GM12878 (cell line): ENCODE results near the gene PSMD12. TPM values are rescaled to one million over a fixed set of nuclear protein-coding genes. Genes with fewer than 3 reads are reported as not detected.

Source experiments
- ATAC-seq: fragments of 200-7000 bp; cut with Tn5 transposase; 3 replicates; pipeline ENCODE4 v1.9.1; 2020; ENCODE audit warnings: mild to moderate bottlenecking, moderate library complexity
- BruUV-seq: library from RNA; stranded (reverse); fragments of 400-500 nt; replicated peaks from 2 replicates; lab custom pipeline; 2021; lab: Mats Ljungman, UMichigan
- CTCF ChIA-PET: fragments of 300-600 bp; sonication (Branson Sonifier 250); formaldehyde crosslinking; extraction: SDS; loops from one replicate; lab custom pipeline; 2021; ENCODE audit warnings: inconsistent platforms; lab: Yijun Ruan, JAX
- POLR2A ChIA-PET: fragments of 350-600 bp; formaldehyde crosslinking; extraction: SDS; loops from one replicate; lab custom pipeline; 2021; ENCODE audit warnings: inconsistent platforms; lab: Charles Lee
- RAD21 ChIA-PET: fragments of 300-600 bp; sonication (Branson Sonifier 250); formaldehyde crosslinking; loops from one replicate; lab custom pipeline; 2023; ENCODE audit warnings: antibody characterized with exemption; ENCODE audit not compliant: unreplicated experiment; lab: Charles Lee
- SMC1A ChIA-PET: fragments of 300-600 bp; sonication (Branson Sonifier 250); formaldehyde crosslinking; loops from one replicate; lab custom pipeline; 2023; ENCODE audit not compliant: unreplicated experiment, uncharacterized antibody; lab: Charles Lee
- DNase-seq: peaks from one replicate; pipeline ENCODE4 v3.0.0-alpha.2; 2011; ENCODE audit warnings: low read depth, low spot score
- FAIRE-seq: peaks from 3 replicates; lab custom pipeline; 2011; peaks lifted over from hg19 to GRCh38; lab: Jason Lieb, UNC
- H2AFZ ChIP-seq: 2 replicates; pipeline ENCODE4 v1.6.0; 2011; ENCODE audit warnings: low read depth, low read length, control low read depth; ENCODE audit not compliant: control insufficient read depth
- H3K27ac ChIP-seq: 2 replicates; pipeline ENCODE4 v1.5.1; 2011; ENCODE audit warnings: control low read depth; ENCODE audit not compliant: control insufficient read depth, insufficient read depth
- H3K27me3 ChIP-seq, 2 experiments: replicated peaks in 1 of 2; 2 replicates each; pipeline versions ENCODE4 v1.6.0 to v1.6.1; 2011; ENCODE audit warnings: low read length in 1 of 2; ENCODE audit not compliant: control insufficient read depth in 2 of 2, insufficient read depth in 2 of 2
- H3K36me3 ChIP-seq, 2 experiments: 2 replicates each; pipeline ENCODE4 v1.5.1; 2011; ENCODE audit warnings: low read length in 1 of 2; ENCODE audit not compliant: control insufficient read depth in 2 of 2, insufficient read depth in 2 of 2
- H3K4me1 ChIP-seq: 2 replicates; pipeline ENCODE4 v1.6.1; 2011; ENCODE audit warnings: mild to moderate bottlenecking, low read length, moderate library complexity, mixed read lengths; ENCODE audit not compliant: control insufficient read depth, insufficient read depth
- H3K4me2 ChIP-seq: 2 replicates; pipeline ENCODE4 v1.6.0; 2011; ENCODE audit warnings: control low read depth; ENCODE audit not compliant: control insufficient read depth, insufficient read depth
- H3K4me3 ChIP-seq: fragments of 200-600 bp; sonication (generic); 2 replicates; pipeline ENCODE4 v1.5.1; 2016
- H3K79me2 ChIP-seq: 2 replicates; pipeline ENCODE4 v1.6.0; 2011; ENCODE audit warnings: low read length; ENCODE audit not compliant: control insufficient read depth, insufficient read depth
- H3K9ac ChIP-seq: 2 replicates; pipeline ENCODE4 v1.8.0; 2011; ENCODE audit warnings: low read length, control low read depth, mixed read lengths; ENCODE audit not compliant: control insufficient read depth, insufficient read depth
- H3K9me3 ChIP-seq: replicated peaks from 3 replicates; pipeline ENCODE4 v1.5.1; 2011; ENCODE audit warnings: mild to moderate bottlenecking, low read length; ENCODE audit not compliant: control insufficient read depth, insufficient read depth
- H4K20me1 ChIP-seq: 2 replicates; pipeline ENCODE4 v1.6.0; 2011; ENCODE audit not compliant: control insufficient read depth, insufficient read depth
- BHLHE40 ChIP-seq, 2 experiments: fragments of 450-650 bp in 1 of 2; IDR thresholded peaks; 2 replicates each; pipeline ENCODE4 v1.6.1; 2011 to 2017; ENCODE audit warnings: low read depth in 2 of 2, borderline replicate concordance in 1 of 2, improper control_type of control experiment in 1 of 2, low read length in 1 of 2, mild to moderate bottlenecking in 1 of 2
- BMI1 ChIP-seq: fragments of 450-650 bp; IDR thresholded peaks from 2 replicates; pipeline ENCODE4 v1.6.1; 2016; ENCODE audit warnings: mild to moderate bottlenecking, moderate library complexity, borderline replicate concordance
- HDAC2 ChIP-seq: fragments of 200-600 bp; sonication (generic); IDR thresholded peaks from 2 replicates; pipeline ENCODE4 v1.6.1; 2017
- IKZF2 ChIP-seq, 2 experiments: fragments of 450-650 bp; IDR thresholded peaks; 2 replicates each; pipeline ENCODE4 v1.6.1; 2017; ENCODE audit warnings: mild to moderate bottlenecking in 2 of 2, moderate library complexity in 2 of 2
- MEF2A ChIP-seq: IDR thresholded peaks from 2 replicates; pipeline ENCODE4 v1.6.1; 2011; ENCODE audit warnings: low read depth, mild to moderate bottlenecking, low read length, moderate library complexity; ENCODE audit not compliant: insufficient read depth
- NR2C1 ChIP-seq: fragments of 450-650 bp; IDR thresholded peaks from 2 replicates; pipeline ENCODE4 v1.6.1; 2017; ENCODE audit warnings: antibody characterized with exemption, mild to moderate bottlenecking, moderate library complexity
- RBBP5 ChIP-seq: fragments of 200-600 bp; sonication (generic); conservative IDR thresholded peaks from 2 replicates; pipeline ENCODE4 v1.6.1; 2016
- SREBF1 ChIP-seq: IDR thresholded peaks from 2 replicates; pipeline ENCODE4 v1.6.1; 2012; ENCODE audit warnings: mild to moderate bottlenecking, low read length
- SRF ChIP-seq, 2 experiments: IDR thresholded peaks; 2 replicates each; pipeline ENCODE4 v1.6.1; 2011; ENCODE audit warnings: low read depth in 2 of 2, low read length in 2 of 2, mild to moderate bottlenecking in 1 of 2, moderate library complexity in 1 of 2
- SUPT20H ChIP-seq: IDR thresholded peaks from 2 replicates; pipeline ENCODE4 v1.6.1; 2011; ENCODE audit warnings: low read depth, mild to moderate bottlenecking, low read length, moderate library complexity, borderline replicate concordance; ENCODE audit not compliant: control insufficient read depth
- WRNIP1 ChIP-seq: IDR thresholded peaks from 2 replicates; pipeline ENCODE4 v1.6.1; 2011; ENCODE audit warnings: low read depth, low read length, improper control_type of control experiment, borderline replicate concordance
- ZSCAN29 ChIP-seq: fragments of 450-650 bp; IDR thresholded peaks from 2 replicates; pipeline ENCODE4 v1.6.1; 2017; ENCODE audit warnings: mild to moderate bottlenecking, moderate library complexity
- WGBS: methylation state at CpG from one replicate; pipeline ENCODE4 v1.1.6; 2016; ENCODE audit warnings: low lambda C conversion rate; ENCODE audit not compliant: insufficient replicate concordance, insufficient coverage; ENCODE audit errors: missing lambda C conversion rate; 5-methylcytosine and 5-hydroxymethylcytosine counted together
- in situ Hi-C: fragments of 300-500 bp; cut with MboI; formaldehyde crosslinking; loops from 9 replicates; pipeline ENCODE4 v1.14.3; 2018; ENCODE audit warnings: mixed read lengths
- intact Hi-C: fragments of 100-400 bp; cut with micrococcal nuclease; formaldehyde crosslinking; loops from one replicate; pipeline ENCODE4 v1.14.2; 2022; ENCODE audit not compliant: unreplicated experiment
- polyA plus RNA-seq, 11 experiments: library from polyadenylated mRNA; depleted of rRNA in 4 of 11; unstranded in 6 of 11; stranded (reverse) in 5 of 11; fragments of >200 nt; fragmentation: Nextera tagmentation in 4 of 11; fragmentation: Illumina TruSeq in 1 of 11; extraction: Ambion mirVana in 4 of 11; extraction: Trizol in 1 of 11; gene quantifications; 1 replicate in 1 of 11; 2 replicates in 10 of 11; pipeline versions ENCODE4 v1.2.1 to v1.2.3, GENCODE V29; 2011 to 2016; ENCODE audit warnings: inconsistent platforms in 2 of 11, missing spikeins in 2 of 11, low read depth in 1 of 11
- total RNA-seq, 4 experiments: library from RNA; depleted of rRNA in 3 of 4; stranded (reverse); fragments of >200 nt in 3 of 4; fragmentation: Illumina TruSeq in 1 of 4; extraction: Trizol in 1 of 4; gene quantifications; 2 replicates each; pipeline versions ENCODE4 v1.2.1 to v1.2.3, GENCODE V29; 2013 to 2021

Gene PSMD12
- total and polyA plus RNA-seq, 10 of the 15 experiments (the other 5 are each of a cell fraction or from before 2014, with no cell fraction given): 19.8 to 149 (median 47.5) TPM

DNA sequence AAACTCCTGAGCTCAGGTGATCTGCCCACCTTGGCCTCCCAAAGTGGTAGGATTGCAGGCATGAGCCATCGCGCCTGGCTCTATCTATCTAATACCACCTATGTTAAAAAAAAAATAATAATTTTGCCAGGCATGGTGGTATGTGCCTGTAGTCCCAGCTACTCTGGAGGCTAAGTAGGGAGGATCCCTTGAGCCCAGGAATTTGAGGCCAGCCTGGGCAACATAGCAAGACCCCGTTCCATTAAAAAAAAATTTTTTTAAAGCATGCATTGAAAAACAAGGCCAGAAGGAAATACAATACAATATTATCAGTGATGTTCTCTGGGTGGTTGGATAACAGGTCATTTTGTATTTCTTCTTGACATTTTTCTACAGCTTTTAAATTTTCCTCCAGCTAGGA is 76.1 kb downstream of the PSMD12 start:
- H3K27ac ChIP-seq: no peak overlapping the region
- H3K4me1 ChIP-seq: no peaks in the 10 kb centered on the region
- no peak overlapping the region for H3K4me3 ChIP-seq
- no peaks in the 10 kb centered on the region for H3K27me3 ChIP-seq
- in situ Hi-C loops: loop anchor here (10.0 kb wide), 1 partner anchor 565 kb away; no protein-coding TSS in a partner anchor
- no peak overlapping the region for H2AFZ ChIP-seq
- DNase-seq (no peak), ATAC-seq (no peak), FAIRE-seq (no peak)
- 34% methylated on average over 3 of the region's 3 CpGs for WGBS
- ChIA-PET RAD21 (interaction anchor here (0.6 to 1.3 kb wide), 2 partner anchors 209 to 559 kb away, joined by 3 to 4 read pairs; no protein-coding TSS in a partner anchor), CTCF (interaction anchor here (0.6 to 1.8 kb wide), 7 partner anchors 18 to 887 kb away, joined by 3 to 7 read pairs (median 4); no protein-coding TSS in a partner anchor), POLR2A (no interaction called here), SMC1A (interaction anchor here (1.2 to 1.5 kb wide), 3 partner anchors 16 to 48 kb away, joined by 3 to 6 read pairs (median 4); no protein-coding TSS in a partner anchor)
- no peak overlapping the region for H3K9ac ChIP-seq
- TF ChIP-seq MEF2A (no peak), WRNIP1 (no peak), RBBP5 (no peak)
- no peak overlapping the region for H3K4me2 ChIP-seq
- no peaks in the 10 kb centered on the region for H3K79me2 ChIP-seq
- H4K20me1 ChIP-seq: no peaks in the 10 kb centered on the region
- H3K36me3 ChIP-seq: no peaks in the 10 kb centered on the region
- no TSS peak for BruUV-seq
- H3K9me3 ChIP-seq: no peaks in the 10 kb centered on the region
- intact Hi-C loops: loop anchor here (5.0 kb wide), 1 partner anchor 573 kb away; no protein-coding TSS in a partner anchor

DNA sequence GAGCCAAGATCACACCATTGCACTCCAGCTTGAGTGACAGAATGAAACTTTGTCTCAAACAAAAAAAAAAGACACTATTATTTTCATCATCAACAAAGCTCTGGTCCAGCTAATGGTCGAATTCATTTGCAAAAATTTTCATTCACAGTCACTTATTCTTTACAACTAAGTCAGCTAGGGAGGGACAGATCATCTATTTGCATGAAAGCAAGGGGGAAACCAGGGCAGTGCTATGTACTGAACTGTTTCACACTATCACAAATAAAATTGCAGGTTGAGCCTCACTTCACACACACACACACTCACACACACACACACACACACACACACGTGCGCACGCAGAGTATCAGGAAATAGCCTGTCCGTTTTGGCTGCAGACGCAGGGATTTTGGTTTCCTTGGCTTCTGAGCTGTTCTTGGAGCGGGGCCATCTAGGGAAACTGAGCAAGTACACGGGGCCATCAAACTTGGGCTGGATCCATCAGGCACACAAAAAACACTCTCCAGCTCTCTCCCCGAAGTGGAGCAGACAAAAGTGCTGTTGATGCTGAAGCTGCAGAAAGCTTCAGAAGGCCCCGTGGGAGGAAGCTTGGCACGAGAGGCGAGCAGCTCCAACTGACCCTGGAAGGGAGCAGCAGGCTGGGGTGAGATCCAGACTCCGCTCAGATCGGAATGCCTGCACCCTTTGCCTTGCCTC is 77.0 kb downstream of the PSMD12 start:
- Histone ChIP-seq H4K20me1 (no peaks in the 10 kb centered on the region), H3K4me2 (no peak overlapping the region), H3K27ac (no peak overlapping the region), H3K9ac (no peak overlapping the region), H3K9me3 (no peaks in the 10 kb centered on the region), H3K27me3 (no peaks in the 10 kb centered on the region), H3K4me3 (no peak overlapping the region), H3K4me1 (no peaks in the 10 kb centered on the region), H3K36me3 (no peaks in the 10 kb centered on the region), H2AFZ (peak overlapping the region; percentile 39; the same call in 1 of the 2 replicates), H3K79me2 (no peaks in the 10 kb centered on the region)
- DNase-seq (no peak), FAIRE-seq (no peak), ATAC-seq (no peak)
- CTCF ChIA-PET: interaction anchor here (0.5 to 1.8 kb wide), 5 partner anchors 17 to 561 kb away, joined by 3 to 7 read pairs (median 4); no protein-coding TSS in a partner anchor
- no peak for TF ChIP-seq SRF (IDR thresholded peaks at IDR 0.05; ENCODE audit: low read depth in 2 of 2, low read length in 2 of 2)
- TF ChIP-seq SUPT20H: no peak
- TF ChIP-seq IKZF2 (IDR thresholded peaks at IDR 0.05): no peak
- no peak for TF ChIP-seq BMI1
- no peak for TF ChIP-seq HDAC2
- no peak for TF ChIP-seq NR2C1
- TF ChIP-seq SREBF1: no peak
- no peak for TF ChIP-seq ZSCAN29
- TF ChIP-seq BHLHE40 (IDR thresholded peaks at IDR 0.05; ENCODE audit: borderline replicate concordance in 1 of 2, low read depth in 2 of 2, low read length in 1 of 2): peak in 1 of 2 experiments; percentile 70; a peak in 2 of 4 replicates
- intact Hi-C loops: no loop called here
- WGBS: 43% methylated on average over 14 of the region's 14 CpGs
- no TSS peak for BruUV-seq
- SMC1A ChIA-PET: interaction anchor here (0.6 to 1.5 kb wide), 5 partner anchors 15 to 624 kb away, joined by 3 to 6 read pairs (median 3); no protein-coding TSS in a partner anchor
- POLR2A ChIA-PET: interaction anchor here (0.7 kb wide), 2 partner anchors 82 to 278 kb away, joined by 3 to 4 read pairs; no protein-coding TSS in a partner anchor
- RAD21 ChIA-PET: interaction anchor here (1.3 kb wide), 1 partner anchor 208 kb away, joined by 4 read pairs; no protein-coding TSS in a partner anchor
- in situ Hi-C loops: no loop called here
